A549 (cell line): ENCODE data around the gene PPP2R3B. TPM values are rescaled to one million over a fixed set of nuclear protein-coding genes. Genes with fewer than 3 reads are reported as not detected.

Source experiments
- ATAC-seq, 2 experiments: fragments of 200-7000 bp in 1 of 2; fragments of >200 bp in 1 of 2; cut with Nextera tagmentation in 1 of 2; cut with Tn5 transposase in 1 of 2; 3 replicates each; pipeline versions ENCODE4 v1.8.0 to v1.9.1; 2018 to 2020; ENCODE audit warnings: mild to moderate bottlenecking in 1 of 2, moderate library complexity in 1 of 2
- CTCF ChIA-PET: fragments of 300-600 bp; sonication (Branson Sonifier 250); formaldehyde crosslinking; extraction: SDS; loops from one replicate; lab custom pipeline; 2021; ENCODE audit warnings: antibody characterized with exemption, inconsistent platforms; lab: Yijun Ruan, JAX
- POLR2A ChIA-PET: fragments of 350-600 bp; formaldehyde crosslinking; extraction: SDS; loops from one replicate; lab custom pipeline; 2021; ENCODE audit warnings: antibody characterized with exemption, inconsistent platforms; lab: Yijun Ruan, JAX
- DNase-seq, 2 experiments: peaks; one replicate each; pipeline versions ENCODE4 v3.0.0 to v3.0.0-alpha.2; 2011 to 2016; ENCODE audit warnings: low read depth in 1 of 2, low spot score in 1 of 2
- FAIRE-seq: peaks from 2 replicates; lab custom pipeline; 2011; peaks lifted over from hg19 to GRCh38; lab: Jason Lieb, UNC
- H3K27ac ChIP-seq, 2 experiments: fragments of >200 bp; sonication (Bioruptor Twin); formaldehyde crosslinking; 3 replicates each; pipeline ENCODE4 v1.5.1; 2016 to 2017
- H3K4me1 ChIP-seq: fragments of >200 bp; sonication (Bioruptor Twin); formaldehyde crosslinking; 3 replicates; pipeline ENCODE4 v1.6.1; 2016
- H3K4me2 ChIP-seq: fragments of >200 bp; sonication (Bioruptor Twin); formaldehyde crosslinking; 3 replicates; pipeline ENCODE4 v1.6.1; 2016
- H3K4me3 ChIP-seq: fragments of >200 bp; sonication (Bioruptor Twin); formaldehyde crosslinking; 3 replicates; pipeline ENCODE4 v1.5.1; 2016
- H3K9me3 ChIP-seq: fragments of >200 bp; sonication (Bioruptor Twin); formaldehyde crosslinking; 3 replicates; pipeline ENCODE4 v1.6.1; 2016
- CHD2 ChIP-seq: fragments of 150-350 bp; IDR thresholded peaks from 2 replicates; pipeline ENCODE4 v1.6.1; 2014; ENCODE audit warnings: low read length; ENCODE audit not compliant: partially characterized antibody
- E2F6 ChIP-seq: IDR thresholded peaks from 2 replicates; pipeline ENCODE4 v1.6.1; 2012; ENCODE audit warnings: low read depth, borderline replicate concordance
- ELK1 ChIP-seq: fragments of 150-350 bp; IDR thresholded peaks from 2 replicates; pipeline ENCODE4 v1.6.1; 2014; ENCODE audit warnings: low read depth, mild to moderate bottlenecking, low read length
- EP300 ChIP-seq, 2 experiments: fragments of >200 bp; sonication (Bioruptor Twin); formaldehyde crosslinking; IDR thresholded peaks; 2 replicates in 1 of 2; 3 replicates in 1 of 2; pipeline ENCODE4 v1.6.1; 2016 to 2017
- ESRRA ChIP-seq: fragments of 150-350 bp; IDR thresholded peaks from 2 replicates; pipeline ENCODE4 v1.6.1; 2014; ENCODE audit warnings: mild to moderate bottlenecking, low read length, borderline replicate concordance
- GATA3 ChIP-seq: IDR thresholded peaks from 2 replicates; pipeline ENCODE4 v1.6.1; 2012; ENCODE audit warnings: borderline replicate concordance
- HDAC2 ChIP-seq: fragments of 200-600 bp; sonication (generic); IDR thresholded peaks from 2 replicates; pipeline ENCODE4 v1.6.1; 2016
- KDM1A ChIP-seq: fragments of 200-600 bp; sonication (generic); IDR thresholded peaks from 2 replicates; pipeline ENCODE4 v1.6.1; 2016; ENCODE audit warnings: low read depth, mild to moderate bottlenecking
- KDM5A ChIP-seq: fragments of 200-600 bp; sonication (generic); IDR thresholded peaks from 2 replicates; pipeline ENCODE4 v1.6.1; 2016; ENCODE audit warnings: antibody characterized with exemption, mild to moderate bottlenecking
- NPAS2 ChIP-seq: fragments of 250-450 bp; sonication (Bioruptor Pico); IDR thresholded peaks from 2 replicates; pipeline ENCODE4 v1.8.0; 2022; ENCODE audit warnings: mild to moderate bottlenecking, moderate library complexity, borderline replicate concordance
- NR3C1 ChIP-seq: fragments of >200 bp; sonication (Bioruptor Twin); formaldehyde crosslinking; IDR thresholded peaks from 3 replicates; pipeline ENCODE4 v1.6.1; 2017
- PHF8 ChIP-seq: fragments of 200-600 bp; sonication (generic); IDR thresholded peaks from 2 replicates; pipeline ENCODE4 v1.6.1; 2016; ENCODE audit warnings: low read depth, mild to moderate bottlenecking, antibody characterized with exemption, moderate library complexity, borderline replicate concordance
- POLR2A ChIP-seq: IDR thresholded peaks from 2 replicates; pipeline ENCODE4 v1.6.1; 2012; ENCODE audit warnings: mild to moderate bottlenecking, low read length
- REST ChIP-seq: fragments of 200-600 bp; sonication (generic); IDR thresholded peaks from 2 replicates; pipeline ENCODE4 v1.6.1; 2016; ENCODE audit warnings: antibody characterized with exemption, mild to moderate bottlenecking, moderate library complexity
- SMC3 ChIP-seq: fragments of >200 bp; sonication (Bioruptor Twin); formaldehyde crosslinking; IDR thresholded peaks from 3 replicates; pipeline ENCODE4 v1.6.1; 2018; ENCODE audit warnings: inconsistent platforms
- ZC3H11A ChIP-seq: fragments of 450-650 bp; IDR thresholded peaks from 2 replicates; pipeline ENCODE4 v1.6.1; 2014; ENCODE audit warnings: antibody characterized with exemption, mild to moderate bottlenecking
- ZSCAN20 ChIP-seq: fragments of 250-450 bp; sonication (Bioruptor Pico); IDR thresholded peaks from 2 replicates; pipeline ENCODE4 v1.8.0; 2022; ENCODE audit warnings: mild to moderate bottlenecking, moderate library complexity
- WGBS: methylation state at CpG from one replicate; pipeline ENCODE4 v1.1.6; 2017; ENCODE audit errors: missing lambda C conversion rate; 5-methylcytosine and 5-hydroxymethylcytosine counted together
- polyA plus RNA-seq, 4 experiments: library from polyadenylated mRNA; depleted of rRNA in 3 of 4; stranded (reverse); fragments of >200 nt; fragmentation: RNase III in 1 of 4; extraction: RNeasy Plus Mini Kit Qiagen cat#74134 plus additional on column Dnase treatment in 1 of 4; gene quantifications; 2 replicates in 3 of 4; 3 replicates in 1 of 4; pipeline ENCODE4 v1.2.3, GENCODE V29; 2011 to 2017
- TF ChIP-seq, protein P1 (sequence below): fragments of 250-450 bp; sonication (Bioruptor Pico); IDR thresholded peaks from 2 replicates; pipeline ENCODE4 v1.5.0; 2021; ENCODE audit warnings: mild to moderate bottlenecking, moderate library complexity, borderline replicate concordance
- TF ChIP-seq, protein P2 (sequence below): IDR thresholded peaks from 2 replicates; pipeline ENCODE4 v1.6.1; 2012

PPP2R3B gene
- polyA plus RNA-seq, 2 of the 4 experiments (the other 2 are of a cell fraction), result 12.6 to 29.6 TPM

- CTCF ChIA-PET, result no interaction called here
- H3K4me1 ChIP-seq, result no peaks in the 10 kb centered on the region
- POLR2A ChIA-PET, result no interaction called here
- H3K27ac ChIP-seq, result no peak overlapping the region
- no peaks in the 10 kb centered on the region for H3K9me3 ChIP-seq
- DNase-seq (no peak), ATAC-seq (no peak), FAIRE-seq (no peak)
- no peak overlapping the region for H3K4me2 ChIP-seq
- no peak for TF ChIP-seq HDAC2
- no peak for TF ChIP-seq PHF8
- TF ChIP-seq SMC3, result no peak
- TF ChIP-seq, protein P1, sequence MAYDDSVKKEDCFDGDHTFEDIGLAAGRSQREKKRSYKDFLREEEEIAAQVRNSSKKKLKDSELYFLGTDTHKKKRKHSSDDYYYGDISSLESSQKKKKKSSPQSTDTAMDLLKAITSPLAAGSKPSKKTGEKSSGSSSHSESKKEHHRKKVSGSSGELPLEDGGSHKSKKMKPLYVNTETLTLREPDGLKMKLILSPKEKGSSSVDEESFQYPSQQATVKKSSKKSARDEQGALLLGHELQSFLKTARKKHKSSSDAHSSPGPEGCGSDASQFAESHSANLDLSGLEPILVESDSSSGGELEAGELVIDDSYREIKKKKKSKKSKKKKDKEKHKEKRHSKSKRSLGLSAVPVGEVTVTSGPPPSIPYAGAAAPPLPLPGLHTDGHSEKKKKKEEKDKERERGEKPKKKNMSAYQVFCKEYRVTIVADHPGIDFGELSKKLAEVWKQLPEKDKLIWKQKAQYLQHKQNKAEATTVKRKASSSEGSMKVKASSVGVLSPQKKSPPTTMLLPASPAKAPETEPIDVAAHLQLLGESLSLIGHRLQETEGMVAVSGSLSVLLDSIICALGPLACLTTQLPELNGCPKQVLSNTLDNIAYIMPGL (CRISPR knock-in tag), result no peak
- TF ChIP-seq E2F6, result no peak
- no peak for TF ChIP-seq REST
- TF ChIP-seq CHD2, result no peak
- TF ChIP-seq, protein P2, sequence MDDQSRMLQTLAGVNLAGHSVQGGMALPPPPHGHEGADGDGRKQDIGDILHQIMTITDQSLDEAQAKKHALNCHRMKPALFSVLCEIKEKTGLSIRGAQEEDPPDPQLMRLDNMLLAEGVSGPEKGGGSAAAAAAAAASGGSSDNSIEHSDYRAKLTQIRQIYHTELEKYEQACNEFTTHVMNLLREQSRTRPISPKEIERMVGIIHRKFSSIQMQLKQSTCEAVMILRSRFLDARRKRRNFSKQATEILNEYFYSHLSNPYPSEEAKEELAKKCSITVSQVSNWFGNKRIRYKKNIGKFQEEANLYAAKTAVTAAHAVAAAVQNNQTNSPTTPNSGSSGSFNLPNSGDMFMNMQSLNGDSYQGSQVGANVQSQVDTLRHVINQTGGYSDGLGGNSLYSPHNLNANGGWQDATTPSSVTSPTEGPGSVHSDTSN, result no peak
- no peak for TF ChIP-seq KDM5A
- no peak for TF ChIP-seq ESRRA
- no peak for TF ChIP-seq ELK1
- no peak for TF ChIP-seq EP300 (IDR thresholded peaks at IDR 0.05)
- H3K4me3 ChIP-seq, result no peak overlapping the region
- WGBS, result 96% methylated on average over 23 of the region's 36 CpGs
Measured at GRCh38 chrX:341541-342101, 45.1 kb downstream of the PPP2R3B start.

DNA sequence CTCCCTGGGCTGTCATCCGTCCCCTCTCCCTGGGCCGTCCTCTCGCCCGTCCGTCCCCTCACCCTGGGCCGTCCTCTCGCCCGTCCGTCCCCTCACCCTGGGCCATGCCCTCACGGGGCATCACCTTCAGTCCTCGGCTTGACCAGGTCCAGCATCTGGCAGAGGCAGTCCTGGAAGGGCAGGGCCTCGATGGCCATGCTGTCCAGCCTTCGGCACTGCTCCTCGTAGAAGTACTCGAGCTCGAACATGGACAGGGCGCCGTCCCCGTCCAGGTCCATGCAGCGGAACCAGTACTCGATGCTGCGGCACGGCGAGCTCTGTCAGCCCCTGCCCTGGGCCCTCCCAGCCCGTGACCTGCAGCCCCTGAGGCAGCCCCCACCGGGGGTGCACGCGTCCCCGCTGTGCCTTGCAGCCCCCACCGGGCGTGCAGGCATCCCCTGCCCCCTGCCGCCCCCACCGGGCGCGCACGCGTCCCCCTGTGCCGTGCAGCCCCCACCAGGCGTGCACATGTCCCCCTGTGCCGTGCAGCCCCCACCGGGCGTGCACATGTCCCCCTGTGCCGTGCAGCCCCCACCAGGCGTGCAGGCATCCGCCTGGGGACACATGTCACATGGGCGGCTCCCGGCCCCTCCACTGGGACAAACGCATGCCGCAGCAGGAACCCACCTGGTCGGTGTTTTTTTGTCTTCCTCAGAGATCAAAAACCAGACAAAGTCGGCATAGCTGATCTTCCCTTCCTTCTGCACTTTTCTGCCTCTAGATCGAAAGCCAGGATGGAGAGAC is 45.9 kb downstream of the PPP2R3B start:
- TF ChIP-seq GATA3 (no peak), ZC3H11A (no peak), KDM1A (no peak), ELK1 (no peak), NR3C1 (no peak), NPAS2 (CRISPR knock-in tag) (no peak), POLR2A (no peak), HDAC2 (no peak), ZSCAN20 (CRISPR knock-in tag) (no peak)
- TF ChIP-seq, protein P1 (CRISPR knock-in tag), result no peak
- TF ChIP-seq, all 56 proteins: peak for 0

More for the DNA sequence above, 45.9 kb downstream of the PPP2R3B start:
- FAIRE-seq (no peak), DNase-seq (no peak), ATAC-seq (peak in 1 of 2 experiments; percentile 11; a peak in 2 of 6 replicates)
- H3K4me3 ChIP-seq, result no peak overlapping the region
- H3K27ac ChIP-seq, result no peak overlapping the region
- CTCF ChIA-PET, result no interaction called here
- POLR2A ChIA-PET, result no interaction called here
- no peak overlapping the region for H3K4me2 ChIP-seq
- WGBS, result 91% methylated on average over 22 of the region's 52 CpGs
- no peaks in the 10 kb centered on the region for H3K9me3 ChIP-seq
- no peaks in the 10 kb centered on the region for H3K4me1 ChIP-seq
